Measurements from ENCODE around the gene INPP4B. TPM values are rescaled to one million over a fixed set of nuclear protein-coding genes. Genes with fewer than 3 reads are reported as not detected.
A peak's percentile ranks its signal among the peaks of the same experiment; 100 is the strongest.

Gene INPP4B
- total and polyA plus RNA-seq, 2 donors from 2014 or later: 2.6 to 18.9 TPM

DNA sequence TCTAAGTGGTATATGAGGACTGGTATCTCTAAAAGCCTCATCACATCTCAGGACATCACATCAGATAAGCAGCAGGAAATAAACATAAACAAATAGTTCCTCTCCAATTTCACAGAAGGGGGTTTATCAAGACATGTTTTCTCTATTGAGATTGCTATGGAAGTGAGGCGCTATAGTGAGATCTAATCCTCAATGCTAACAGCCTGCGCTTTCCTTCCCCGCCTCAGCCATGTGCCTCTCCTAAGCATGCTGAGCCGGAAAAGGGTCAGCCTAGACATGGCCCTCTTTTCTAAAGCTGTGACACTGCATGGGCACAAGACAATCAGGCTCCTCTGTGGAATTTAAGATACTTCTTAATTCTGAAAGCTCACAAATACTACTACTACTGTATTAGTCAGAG lies 286.1 kb downstream of the INPP4B start:
- TF ChIP-seq, protein P1, sequence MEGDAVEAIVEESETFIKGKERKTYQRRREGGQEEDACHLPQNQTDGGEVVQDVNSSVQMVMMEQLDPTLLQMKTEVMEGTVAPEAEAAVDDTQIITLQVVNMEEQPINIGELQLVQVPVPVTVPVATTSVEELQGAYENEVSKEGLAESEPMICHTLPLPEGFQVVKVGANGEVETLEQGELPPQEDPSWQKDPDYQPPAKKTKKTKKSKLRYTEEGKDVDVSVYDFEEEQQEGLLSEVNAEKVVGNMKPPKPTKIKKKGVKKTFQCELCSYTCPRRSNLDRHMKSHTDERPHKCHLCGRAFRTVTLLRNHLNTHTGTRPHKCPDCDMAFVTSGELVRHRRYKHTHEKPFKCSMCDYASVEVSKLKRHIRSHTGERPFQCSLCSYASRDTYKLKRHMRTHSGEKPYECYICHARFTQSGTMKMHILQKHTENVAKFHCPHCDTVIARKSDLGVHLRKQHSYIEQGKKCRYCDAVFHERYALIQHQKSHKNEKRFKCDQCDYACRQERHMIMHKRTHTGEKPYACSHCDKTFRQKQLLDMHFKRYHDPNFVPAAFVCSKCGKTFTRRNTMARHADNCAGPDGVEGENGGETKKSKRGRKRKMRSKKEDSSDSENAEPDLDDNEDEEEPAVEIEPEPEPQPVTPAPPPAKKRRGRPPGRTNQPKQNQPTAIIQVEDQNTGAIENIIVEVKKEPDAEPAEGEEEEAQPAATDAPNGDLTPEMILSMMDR (IDR thresholded peaks at IDR 0.05; ENCODE audit: borderline replicate concordance, extremely low read depth, insufficient read depth): no peak
- no peak overlapping the region for H3K9ac ChIP-seq (ENCODE audit: low read length in 3 of 3)
- H3K36me3 ChIP-seq (ENCODE audit: control insufficient read depth in 2 of 3, insufficient read depth in 3 of 3, low read length in 3 of 3): no peaks in the 10 kb centered on the region
- H3K4me1 ChIP-seq (ENCODE audit: control insufficient read depth in 2 of 3, insufficient read depth in 2 of 3, low read depth in 1 of 3, low read length in 3 of 3): no peaks in the 10 kb centered on the region
- H3K4me3 ChIP-seq (ENCODE audit: low read length in 3 of 3): no peak overlapping the region
- no peaks in the 10 kb centered on the region for H3K9me3 ChIP-seq (ENCODE audit: control insufficient read depth in 2 of 3, insufficient read depth in 1 of 3, low read length in 3 of 3)
- no peak overlapping the region for H3K27ac ChIP-seq (ENCODE audit: low read depth in 2 of 2, low read length in 2 of 2)
- intact Hi-C loops (cut with DNase I): no loop called here
- FAIRE-seq (no peak), DNase-seq (no peak)
- no peaks in the 10 kb centered on the region for H3K27me3 ChIP-seq (ENCODE audit: control insufficient read depth, insufficient read depth, low read length)

DNA sequence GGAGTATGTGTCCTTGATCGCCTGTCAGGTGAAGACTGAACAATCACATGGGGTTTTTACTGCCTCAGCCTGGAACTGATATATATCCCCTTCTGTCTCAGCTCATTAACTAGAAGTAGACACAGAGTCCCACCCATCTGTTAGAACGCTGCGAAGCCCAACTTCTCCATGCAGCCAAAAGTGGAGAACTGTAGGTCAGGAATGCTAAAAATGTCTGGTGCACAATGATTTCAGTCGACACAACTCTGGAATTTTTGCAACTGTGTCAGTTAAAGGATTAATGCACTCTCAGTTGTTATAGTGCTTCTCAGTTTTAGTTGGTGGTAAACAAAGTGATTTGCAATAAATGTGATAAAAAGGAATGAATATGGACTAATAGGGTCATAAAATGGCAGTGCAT lies 287.2 kb downstream of the INPP4B start:
- Histone ChIP-seq H3K4me3 (ENCODE audit: low read length in 3 of 3) (no peak overlapping the region), H3K27ac (ENCODE audit: low read depth in 2 of 2, low read length in 2 of 2) (no peak overlapping the region), H3K9me3 (ENCODE audit: control insufficient read depth in 2 of 3, insufficient read depth in 1 of 3, low read length in 3 of 3) (no peaks in the 10 kb centered on the region), H3K9ac (ENCODE audit: low read length in 3 of 3) (no peak overlapping the region), H3K4me1 (ENCODE audit: control insufficient read depth in 2 of 3, insufficient read depth in 2 of 3, low read depth in 1 of 3, low read length in 3 of 3) (no peaks in the 10 kb centered on the region), H3K27me3 (ENCODE audit: control insufficient read depth, insufficient read depth, low read length) (no peaks in the 10 kb centered on the region), H3K36me3 (ENCODE audit: control insufficient read depth in 2 of 3, insufficient read depth in 3 of 3, low read length in 3 of 3) (no peaks in the 10 kb centered on the region)
- FAIRE-seq (no peak), DNase-seq (peak in 4 of 5 donors; percentile 41 to 92 (median 79))
- TF ChIP-seq, protein P1 (IDR thresholded peaks at IDR 0.05; ENCODE audit: borderline replicate concordance, extremely low read depth, insufficient read depth): no peak
- intact Hi-C loops (cut with DNase I): no loop called here

DNA sequence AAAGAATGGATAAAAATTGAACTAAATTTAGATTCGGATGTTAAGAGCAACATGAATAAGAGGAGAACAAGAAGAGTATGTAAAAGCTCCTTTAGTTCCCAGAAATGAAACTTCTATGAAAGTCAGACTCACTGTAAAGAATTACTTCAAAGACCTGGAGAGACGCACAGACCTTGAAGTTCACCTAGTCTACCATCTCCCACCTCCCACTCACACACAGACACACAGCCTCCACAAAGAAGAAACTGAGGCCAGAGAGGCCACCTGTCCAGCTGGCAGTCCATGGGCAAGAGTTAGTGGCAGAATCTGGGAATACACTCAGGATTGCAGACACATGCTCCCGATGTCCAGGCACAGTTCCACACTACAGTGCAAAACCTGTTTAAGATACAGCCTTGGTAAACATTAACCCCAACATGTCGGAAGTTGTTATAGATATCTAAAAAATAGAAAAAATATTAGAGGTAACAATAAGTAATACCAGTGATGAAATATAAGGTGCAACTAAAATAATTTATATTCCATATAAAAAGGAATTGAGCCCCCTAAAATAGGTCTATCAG lies 288.8 kb downstream of the INPP4B start:
- intact Hi-C loops (cut with DNase I): no loop called here
- no peaks in the 10 kb centered on the region for H3K9me3 ChIP-seq (ENCODE audit: control insufficient read depth in 2 of 3, insufficient read depth in 1 of 3, low read length in 3 of 3)
- H3K4me1 ChIP-seq (ENCODE audit: control insufficient read depth in 2 of 3, insufficient read depth in 2 of 3, low read depth in 1 of 3, low read length in 3 of 3): no peaks in the 10 kb centered on the region
- FAIRE-seq (no peak), DNase-seq (no peak)
- no peaks in the 10 kb centered on the region for H3K36me3 ChIP-seq (ENCODE audit: control insufficient read depth in 2 of 3, insufficient read depth in 3 of 3, low read length in 3 of 3)
- H3K4me3 ChIP-seq (ENCODE audit: low read length in 3 of 3): no peak overlapping the region
- H3K9ac ChIP-seq (ENCODE audit: low read length in 3 of 3): no peak overlapping the region
- TF ChIP-seq, protein P1 (IDR thresholded peaks at IDR 0.05; ENCODE audit: borderline replicate concordance, extremely low read depth, insufficient read depth): no peak
- no peak overlapping the region for H3K27ac ChIP-seq (ENCODE audit: low read depth in 2 of 2, low read length in 2 of 2)
- no peaks in the 10 kb centered on the region for H3K27me3 ChIP-seq (ENCODE audit: control insufficient read depth, insufficient read depth, low read length)
